Type B pancreatic cell (in vitro differentiated cells): Measurements from ENCODE around the gene POLR1D. TPM values are rescaled to one million over a fixed set of nuclear protein-coding genes. Genes with fewer than 3 reads are reported as not detected.

Experiments
- DNase-seq: peaks from one replicate; pipeline ENCODE4 v3.0.0; 2021; ENCODE audit warnings: mixed read lengths; ENCODE audit not compliant: unreplicated experiment; ENCODE audit errors: extremely low spot score
- H3K27ac Mint-ChIP-seq: 2 replicates; pipeline ENCODE4 v1.8.0; 2021; ENCODE audit warnings: mild to moderate bottlenecking, mixed read lengths
- H3K27me3 Mint-ChIP-seq: 2 replicates; pipeline ENCODE4 v1.8.0; 2021; ENCODE audit warnings: mixed read lengths
- H3K36me3 Mint-ChIP-seq: 2 replicates; pipeline ENCODE4 v1.8.0; 2021; ENCODE audit warnings: mixed read lengths
- H3K4me1 Mint-ChIP-seq: one replicate; pipeline ENCODE4 v1.8.0; 2021; ENCODE audit warnings: mixed read lengths; ENCODE audit not compliant: unreplicated experiment
- H3K4me3 Mint-ChIP-seq: 2 replicates; pipeline ENCODE4 v1.8.0; 2021; ENCODE audit warnings: mild to moderate bottlenecking, mixed read lengths
- H3K9me3 Mint-ChIP-seq: 2 replicates; pipeline ENCODE4 v1.8.0; 2021; ENCODE audit warnings: mixed read lengths
- CTCF ChIP-seq: fragments of 200-600 bp; sonication (generic); conservative IDR thresholded peaks from 2 replicates; pipeline ENCODE4 v1.5.0; 2021; ENCODE audit warnings: antibody characterized with exemption, mild to moderate bottlenecking
- total RNA-seq: library from RNA; stranded (reverse); gene quantifications from 2 replicates; pipeline ENCODE4 v1.2.1, GENCODE V29; 2021; ENCODE audit warnings: low replicate concordance

POLR1D gene
- total RNA-seq, 1 donor from 2014 or later = 118 TPM

GRCh38 chr13:27639186-27639585, 17.5 kb downstream of the POLR1D start:
- TF ChIP-seq CTCF = no peak
- peaks cover 24% of the 10 kb centered on the region for H3K4me1 Mint-ChIP-seq
- H3K9me3 Mint-ChIP-seq = no peaks in the 10 kb centered on the region
- H3K27me3 Mint-ChIP-seq = no peaks in the 10 kb centered on the region
- peaks cover under 1% of the 10 kb centered on the region for H3K36me3 Mint-ChIP-seq
- H3K4me3 Mint-ChIP-seq = no peak overlapping the region
- DNase-seq = no peak
- H3K27ac Mint-ChIP-seq = no peak overlapping the region

GRCh38 chr13:27641711-27642502, 20.2 kb downstream of the POLR1D start:
- H3K4me3 Mint-ChIP-seq = no peak overlapping the region
- H3K9me3 Mint-ChIP-seq = no peaks in the 10 kb centered on the region
- peaks cover 19% of the 10 kb centered on the region for H3K4me1 Mint-ChIP-seq
- no peak for DNase-seq
- H3K27me3 Mint-ChIP-seq = no peaks in the 10 kb centered on the region
- peaks cover 15% of the 10 kb centered on the region for H3K36me3 Mint-ChIP-seq
- no peak overlapping the region for H3K27ac Mint-ChIP-seq
- no peak for TF ChIP-seq CTCF

GRCh38 chr13:27643334-27644132, 21.8 kb downstream of the POLR1D start:
- peaks cover 19% of the 10 kb centered on the region for H3K36me3 Mint-ChIP-seq
- no peak for DNase-seq
- H3K27me3 Mint-ChIP-seq = no peaks in the 10 kb centered on the region
- peaks cover 9% of the 10 kb centered on the region for H3K4me1 Mint-ChIP-seq
- no peak overlapping the region for H3K4me3 Mint-ChIP-seq
- H3K27ac Mint-ChIP-seq = no peak overlapping the region
- no peak for TF ChIP-seq CTCF
- no peaks in the 10 kb centered on the region for H3K9me3 Mint-ChIP-seq

- no peak for DNase-seq
- no peaks in the 10 kb centered on the region for H3K9me3 Mint-ChIP-seq
- no peak for TF ChIP-seq CTCF
- no peak overlapping the region for H3K27ac Mint-ChIP-seq
- no peaks in the 10 kb centered on the region for H3K27me3 Mint-ChIP-seq
- H3K4me3 Mint-ChIP-seq = no peak overlapping the region
- peaks cover 9% of the 10 kb centered on the region for H3K4me1 Mint-ChIP-seq
- H3K36me3 Mint-ChIP-seq = peaks cover 24% of the 10 kb centered on the region
Observed at GRCh38 chr13:27644302-27644701, 22.6 kb downstream of the POLR1D start.

GRCh38 chr13:27650312-27650711, 28.6 kb downstream of the POLR1D start:
- Mint-ChIP-seq H3K4me1 (no peaks in the 10 kb centered on the region), H3K27me3 (no peaks in the 10 kb centered on the region), H3K4me3 (no peak overlapping the region), H3K9me3 (peaks cover 8% of the 10 kb centered on the region), H3K27ac (no peak overlapping the region), H3K36me3 (peaks cover 53% of the 10 kb centered on the region)
- no peak for DNase-seq
- no peak for TF ChIP-seq CTCF
